Smooth muscle cell (in vitro differentiated cells): ENCODE results near the gene PDGFA. TPM values are rescaled to one million over a fixed set of nuclear protein-coding genes. Genes with fewer than 3 reads are reported as not detected.

Source experiments
- DNase-seq: peaks from one replicate; lab custom pipeline; 2025; ENCODE audit not compliant: unreplicated experiment; lab: John Stamatoyannopoulos, UW
- H2AFZ ChIP-seq: fragments of 200-600 bp; sonication (generic); 2 replicates; pipeline ENCODE4 v1.6.0; 2016; ENCODE audit warnings: antibody characterized with exemption, low read depth, mild to moderate bottlenecking
- H3F3A ChIP-seq: fragments of 200-600 bp; sonication (generic); 2 replicates; pipeline ENCODE4 v1.6.0; 2017; ENCODE audit warnings: antibody characterized with exemption, low read depth
- H3K27ac ChIP-seq: fragments of 200-600 bp; sonication (generic); 2 replicates; pipeline ENCODE4 v1.5.1; 2016; ENCODE audit warnings: low read depth, mild to moderate bottlenecking
- H3K27me3 ChIP-seq: fragments of 200-600 bp; sonication (generic); 2 replicates; pipeline ENCODE4 v1.6.1; 2016; ENCODE audit warnings: low read depth, mild to moderate bottlenecking
- H3K36me3 ChIP-seq: fragments of 200-600 bp; sonication (generic); 2 replicates; pipeline ENCODE4 v1.5.1; 2016; ENCODE audit warnings: low read depth
- H3K4me1 ChIP-seq: fragments of 200-600 bp; sonication (generic); 2 replicates; pipeline ENCODE4 v1.5.1; 2016; ENCODE audit warnings: low read depth
- H3K4me2 ChIP-seq: fragments of 200-600 bp; sonication (generic); 2 replicates; pipeline ENCODE4 v1.6.0; 2016; ENCODE audit warnings: mild to moderate bottlenecking
- H3K4me3 ChIP-seq: fragments of 200-600 bp; sonication (generic); 2 replicates; pipeline ENCODE4 v1.5.1; 2016; ENCODE audit warnings: mild to moderate bottlenecking
- H3K79me2 ChIP-seq: fragments of 200-600 bp; sonication (generic); 2 replicates; pipeline ENCODE4 v1.6.0; 2016; ENCODE audit warnings: low read depth, mild to moderate bottlenecking
- H3K9ac ChIP-seq: fragments of 200-600 bp; sonication (generic); 2 replicates; pipeline ENCODE4 v1.6.0; 2016; ENCODE audit warnings: low read depth
- H3K9me3 ChIP-seq: fragments of 200-600 bp; sonication (generic); replicated peaks from 2 replicates; pipeline ENCODE4 v1.5.1; 2016; ENCODE audit warnings: low read depth
- H4K20me1 ChIP-seq: fragments of 200-600 bp; sonication (generic); 2 replicates; pipeline ENCODE4 v1.6.0; 2016; ENCODE audit warnings: low read depth
- WGBS: methylation state at CpG from one replicate; pipeline ENCODE4 v1.1.7; 2016; ENCODE audit warnings: low lambda C conversion rate; 5-methylcytosine and 5-hydroxymethylcytosine counted together
- polyA plus RNA-seq: library from polyadenylated mRNA; unstranded; fragments of >200 nt; fragmentation: Nextera tagmentation; extraction: Ambion mirVana; gene quantifications from 2 replicates; pipeline ENCODE4 v1.2.1, GENCODE V29; 2016
- total RNA-seq: library from RNA; depleted of rRNA; stranded (reverse); fragments of >200 nt; gene quantifications from 2 replicates; pipeline ENCODE4 v1.2.3, GENCODE V29; 2014
- TF ChIP-seq, protein P1 (sequence below): fragments of 200-600 bp; sonication (generic); IDR thresholded peaks from 2 replicates; pipeline ENCODE4 v1.5.1; 2017; ENCODE audit warnings: borderline replicate concordance, mild to moderate bottlenecking, antibody characterized with exemption; ENCODE audit not compliant: insufficient read depth, poor library complexity, severe bottlenecking

The PDGFA gene
- total and polyA plus RNA-seq, 2 experiments from 2014 or later = 32.0 to 68.1 TPM

DNA sequence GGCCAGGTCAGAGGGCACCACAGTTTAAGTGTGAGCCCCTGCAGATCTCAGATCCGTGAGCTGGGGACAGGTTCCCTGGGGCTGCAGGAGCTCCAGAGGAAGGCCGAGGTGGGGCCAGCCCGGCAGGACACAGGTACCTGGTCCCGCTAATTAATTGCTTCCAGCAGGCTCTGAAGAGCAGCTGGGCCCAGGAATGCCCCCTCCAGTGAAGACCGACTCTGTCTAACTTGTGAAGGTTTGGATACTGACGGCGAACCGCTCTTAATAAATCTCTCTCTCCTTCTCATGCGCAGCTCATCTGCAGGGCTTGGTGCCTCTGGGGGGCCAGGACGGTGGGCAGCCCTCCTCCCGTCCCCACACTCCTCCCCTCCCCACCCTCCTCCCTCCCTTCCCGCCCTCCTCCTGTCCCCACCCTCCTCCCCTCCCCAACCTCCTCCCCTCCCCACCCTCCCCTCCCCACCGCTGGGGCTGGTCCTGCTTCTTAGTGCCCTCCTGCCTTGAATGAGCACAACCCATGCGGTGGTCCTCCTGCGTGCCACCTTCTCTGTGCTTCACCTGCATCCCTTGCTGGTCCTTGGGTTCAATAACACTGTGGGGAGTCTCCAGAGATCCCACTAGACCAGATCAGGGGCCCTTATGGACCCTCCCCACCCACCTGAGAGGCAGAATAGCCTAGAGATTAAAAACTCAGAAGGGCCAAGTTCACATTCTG lies 38.3 kb downstream of the PDGFA start:
- Histone ChIP-seq H3K9ac (no peak overlapping the region), H3K9me3 (no peaks in the 10 kb centered on the region), H3K27ac (no peak overlapping the region), H3K36me3 (no peaks in the 10 kb centered on the region), H3F3A (no peaks in the 10 kb centered on the region), H2AFZ (no peak overlapping the region), H3K4me2 (no peak overlapping the region), H4K20me1 (no peaks in the 10 kb centered on the region), H3K79me2 (no peaks in the 10 kb centered on the region), H3K4me1 (no peaks in the 10 kb centered on the region), H3K27me3 (no peaks in the 10 kb centered on the region), H3K4me3 (no peak overlapping the region)
- DNase-seq = no peak
- TF ChIP-seq, protein P1, sequence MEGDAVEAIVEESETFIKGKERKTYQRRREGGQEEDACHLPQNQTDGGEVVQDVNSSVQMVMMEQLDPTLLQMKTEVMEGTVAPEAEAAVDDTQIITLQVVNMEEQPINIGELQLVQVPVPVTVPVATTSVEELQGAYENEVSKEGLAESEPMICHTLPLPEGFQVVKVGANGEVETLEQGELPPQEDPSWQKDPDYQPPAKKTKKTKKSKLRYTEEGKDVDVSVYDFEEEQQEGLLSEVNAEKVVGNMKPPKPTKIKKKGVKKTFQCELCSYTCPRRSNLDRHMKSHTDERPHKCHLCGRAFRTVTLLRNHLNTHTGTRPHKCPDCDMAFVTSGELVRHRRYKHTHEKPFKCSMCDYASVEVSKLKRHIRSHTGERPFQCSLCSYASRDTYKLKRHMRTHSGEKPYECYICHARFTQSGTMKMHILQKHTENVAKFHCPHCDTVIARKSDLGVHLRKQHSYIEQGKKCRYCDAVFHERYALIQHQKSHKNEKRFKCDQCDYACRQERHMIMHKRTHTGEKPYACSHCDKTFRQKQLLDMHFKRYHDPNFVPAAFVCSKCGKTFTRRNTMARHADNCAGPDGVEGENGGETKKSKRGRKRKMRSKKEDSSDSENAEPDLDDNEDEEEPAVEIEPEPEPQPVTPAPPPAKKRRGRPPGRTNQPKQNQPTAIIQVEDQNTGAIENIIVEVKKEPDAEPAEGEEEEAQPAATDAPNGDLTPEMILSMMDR = no peak
- WGBS = 76% methylated on average over 12 of the region's 15 CpGs

DNA sequence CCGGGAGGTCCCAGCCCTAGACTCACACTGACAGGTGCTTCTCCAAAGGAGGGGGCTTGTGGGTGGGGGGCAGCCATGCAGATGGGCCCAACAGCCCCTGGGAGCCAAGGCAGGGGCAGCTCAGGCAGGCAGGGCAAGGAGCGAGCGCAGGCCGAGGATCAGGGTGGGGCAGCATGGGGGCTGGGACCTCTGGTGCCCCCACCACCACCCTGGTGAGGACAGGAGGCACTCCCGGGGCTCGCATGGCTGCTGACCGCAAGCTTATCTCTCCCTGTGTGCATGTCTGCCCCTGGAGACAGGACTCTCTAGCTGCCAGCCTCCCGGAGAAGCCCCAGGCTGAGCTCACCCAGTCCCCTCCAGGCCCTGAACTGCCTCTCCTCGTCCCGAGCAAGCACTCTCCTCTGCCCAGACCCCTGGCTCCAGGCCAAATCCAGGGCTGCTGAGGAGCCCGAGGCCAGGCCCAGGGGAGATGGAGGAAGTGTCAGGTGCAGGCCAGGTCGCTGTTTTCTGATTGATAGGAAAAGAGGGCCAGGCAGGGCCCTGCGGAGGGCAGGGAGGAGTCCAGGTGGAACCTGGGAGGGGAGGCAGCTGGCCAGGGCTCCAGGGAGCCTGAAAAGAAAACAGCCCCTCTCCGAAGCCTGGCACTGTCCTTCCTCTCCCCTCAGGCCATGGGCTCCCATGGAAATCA lies 39.0 kb downstream of the PDGFA start:
- no peak overlapping the region for H3K4me2 ChIP-seq
- no peak overlapping the region for H3K9ac ChIP-seq
- no peaks in the 10 kb centered on the region for H3K79me2 ChIP-seq
- no peaks in the 10 kb centered on the region for H4K20me1 ChIP-seq
- no peak for DNase-seq
- no peak overlapping the region for H2AFZ ChIP-seq
- H3K4me3 ChIP-seq = no peak overlapping the region
- H3K27me3 ChIP-seq = no peaks in the 10 kb centered on the region
- H3K36me3 ChIP-seq = no peaks in the 10 kb centered on the region
- H3F3A ChIP-seq = no peaks in the 10 kb centered on the region
- H3K4me1 ChIP-seq = no peaks in the 10 kb centered on the region
- 46% methylated on average over 12 of the region's 14 CpGs for whole genome bisulfite sequencing
- TF ChIP-seq, protein P1 = no peak
- no peaks in the 10 kb centered on the region for H3K9me3 ChIP-seq
- H3K27ac ChIP-seq = no peak overlapping the region

DNA sequence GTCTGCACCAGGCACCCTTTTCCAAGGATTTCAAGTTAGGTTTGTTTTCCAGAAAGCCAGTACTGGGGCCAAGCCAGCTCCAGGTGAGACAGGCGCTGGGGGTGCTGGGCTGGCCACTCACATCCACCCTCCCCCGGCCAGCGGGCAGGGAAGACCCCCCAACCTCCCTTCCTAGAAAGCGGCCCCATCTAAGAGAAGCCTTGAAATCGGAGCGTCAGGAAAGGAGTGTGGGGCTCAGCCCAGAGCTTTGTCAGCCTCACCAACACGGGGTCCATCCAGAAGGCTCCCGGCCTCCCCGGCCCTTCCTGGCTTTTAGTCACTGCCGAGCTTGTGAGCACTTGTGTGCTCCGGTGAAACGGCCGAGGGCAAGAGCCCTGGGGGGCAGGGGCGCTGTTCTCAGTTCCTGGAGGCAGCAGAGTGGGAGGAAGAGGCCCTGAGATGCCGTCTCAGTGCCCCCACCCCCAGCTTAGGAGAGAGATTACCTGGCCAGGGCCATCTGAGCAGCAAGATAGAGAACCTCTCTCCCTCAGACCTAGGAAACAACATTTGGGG lies 39.6 kb downstream of the PDGFA start:
- H3K4me3 ChIP-seq = no peak overlapping the region
- H3K4me2 ChIP-seq = no peak overlapping the region
- H3K27ac ChIP-seq = no peak overlapping the region
- H3K36me3 ChIP-seq = no peaks in the 10 kb centered on the region
- no peaks in the 10 kb centered on the region for H3K79me2 ChIP-seq
- H3F3A ChIP-seq = no peaks in the 10 kb centered on the region
- DNase-seq = no peak
- H3K9ac ChIP-seq = no peak overlapping the region
- H3K4me1 ChIP-seq = no peaks in the 10 kb centered on the region
- no peak overlapping the region for H2AFZ ChIP-seq
- H3K27me3 ChIP-seq = no peaks in the 10 kb centered on the region
- no peaks in the 10 kb centered on the region for H4K20me1 ChIP-seq
- TF ChIP-seq, protein P1 = no peak
- WGBS = 69% methylated on average over 15 of the region's 15 CpGs
- H3K9me3 ChIP-seq = no peaks in the 10 kb centered on the region
